Measurements from ENCODE around the gene ZNF839. TPM values are rescaled to one million over a fixed set of nuclear protein-coding genes. Genes with fewer than 3 reads are reported as not detected.

Gene ZNF839
- polyA plus RNA-seq, 1 of the 3 experiments (the other 2 are of a cell fraction), result 15.4 TPM

GRCh38 chr14:102374264-102374663 is 54.7 kb downstream of the ZNF839 start:
- Histone ChIP-seq H3K27ac (ENCODE audit: low read depth in 2 of 2, low read length in 1 of 2) (no peak overlapping the region), H3K4me3 (ENCODE audit: low read depth in 2 of 2, low read length in 1 of 2) (no peak overlapping the region), H2AFZ (ENCODE audit: low read depth) (no peak overlapping the region), H3K9ac (no peak overlapping the region), H4K20me1 (ENCODE audit: insufficient read depth) (no peaks in the 10 kb centered on the region), H3K9me3 (no peaks in the 10 kb centered on the region), H3K27me3 (ENCODE audit: insufficient read depth) (no peaks in the 10 kb centered on the region), H3K9me2 (no peaks in the 10 kb centered on the region), H3K4me1 (ENCODE audit: control insufficient read depth in 1 of 2, insufficient read depth in 2 of 2, low read depth in 1 of 2, low read length in 1 of 2) (no peaks in the 10 kb centered on the region; a peak in 1 of 4 replicates), H3K4me2 (no peak overlapping the region), H3K36me3 (replicated peaks in 1 of 2; ENCODE audit: control insufficient read depth in 1 of 2, insufficient read depth in 2 of 2, low read length in 1 of 2) (peaks cover 4 to 16% of the 10 kb centered on the region in 2 experiments), H3F3A (replicated peaks; ENCODE audit: insufficient read depth) (no peaks in the 10 kb centered on the region), H3K79me2 (ENCODE audit: insufficient read depth) (peaks cover 39% of the 10 kb centered on the region)
- WGBS (ENCODE audit: low lambda C conversion rate), result 88% methylated on average over 2 of the region's 2 CpGs
- no peak for TF ChIP-seq TEAD4 (IDR thresholded peaks at IDR 0.05; ENCODE audit: borderline replicate concordance, insufficient read depth)
- no peak for DNase-seq
- POLR2A ChIA-PET, result no interaction called here
- CTCF ChIA-PET, result interaction anchor here (0.6 kb wide), 1 partner anchor 66 kb away, joined by 3 read pairs; no protein-coding TSS in a partner anchor

- no peak overlapping the region for H2AFZ ChIP-seq (ENCODE audit: low read depth)
- H3K9me3 ChIP-seq, result no peaks in the 10 kb centered on the region
- H3K4me1 ChIP-seq (ENCODE audit: control insufficient read depth in 1 of 2, insufficient read depth in 2 of 2, low read depth in 1 of 2, low read length in 1 of 2), result no peaks in the 10 kb centered on the region; a peak in 1 of 4 replicates
- CTCF ChIA-PET, result no interaction called here
- H3K9ac ChIP-seq, result no peak overlapping the region
- WGBS (ENCODE audit: low lambda C conversion rate), result 95% methylated on average over 5 of the region's 5 CpGs
- peaks cover 30% of the 10 kb centered on the region; the same call in 1 of the 2 replicates for H3K79me2 ChIP-seq (ENCODE audit: insufficient read depth)
- no peaks in the 10 kb centered on the region for H3F3A ChIP-seq (replicated peaks; ENCODE audit: insufficient read depth)
- H3K27ac ChIP-seq (ENCODE audit: low read depth in 2 of 2, low read length in 1 of 2), result no peak overlapping the region
- no peak for DNase-seq
- H3K27me3 ChIP-seq (ENCODE audit: insufficient read depth), result no peaks in the 10 kb centered on the region
- TF ChIP-seq CHD2 (IDR thresholded peaks at IDR 0.05; ENCODE audit: low read length, partially characterized antibody) (no peak), MEF2A (IDR thresholded peaks at IDR 0.05; ENCODE audit: borderline replicate concordance, low read depth) (no peak), RFX5 (IDR thresholded peaks at IDR 0.05; ENCODE audit: low read length) (no peak), IRF3 (IDR thresholded peaks at IDR 0.05; ENCODE audit: low read depth, low read length) (no peak), EZH2phosphoT487 (IDR thresholded peaks at IDR 0.05; ENCODE audit: borderline replicate concordance, low read depth) (no peak), TAF1 (IDR thresholded peaks at IDR 0.05; ENCODE audit: borderline replicate concordance, low read depth, low read length) (no peak)
- H3K4me2 ChIP-seq, result no peak overlapping the region
- H3K4me3 ChIP-seq (ENCODE audit: low read depth in 2 of 2, low read length in 1 of 2), result no peak overlapping the region
- H3K36me3 ChIP-seq (replicated peaks in 1 of 2; ENCODE audit: control insufficient read depth in 1 of 2, insufficient read depth in 2 of 2, low read length in 1 of 2), result peaks cover 6 to 16% of the 10 kb centered on the region in 2 experiments
- H4K20me1 ChIP-seq (ENCODE audit: insufficient read depth), result no peaks in the 10 kb centered on the region
- POLR2A ChIA-PET, result no interaction called here
- H3K9me2 ChIP-seq, result no peaks in the 10 kb centered on the region
These were observed 55.6 kb downstream of the ZNF839 start for GRCh38 chr14:102375119-102375518.

- TF ChIP-seq NFIC (IDR thresholded peaks at IDR 0.05; ENCODE audit: borderline replicate concordance), result peak; percentile 26; the same call in 1 of the 2 replicates
- TF ChIP-seq GABPA (IDR thresholded peaks at IDR 0.05; ENCODE audit: low read depth), result no peak
- no peak for TF ChIP-seq MAX (IDR thresholded peaks at IDR 0.05; ENCODE audit: low read depth)
These were observed 58.1 kb downstream of the ZNF839 start for GRCh38 chr14:102377696-102378095.

More at GRCh38 chr14:102377696-102378095, 58.1 kb downstream of the ZNF839 start:
- no peak overlapping the region for H3K4me3 ChIP-seq (ENCODE audit: low read depth in 2 of 2, low read length in 1 of 2)
- DNase-seq, result no peak
- no peak overlapping the region for H3K9ac ChIP-seq
- H3F3A ChIP-seq (replicated peaks; ENCODE audit: insufficient read depth), result no peaks in the 10 kb centered on the region
- ChIA-PET CTCF (interaction anchor here (1.8 kb wide), 1 partner anchor 15 kb away, joined by 4 read pairs; no protein-coding TSS in a partner anchor), POLR2A (no interaction called here)
- peaks cover 13% of the 10 kb centered on the region; the same call in 1 of the 2 replicates for H3K79me2 ChIP-seq (ENCODE audit: insufficient read depth)
- no peak overlapping the region for H2AFZ ChIP-seq (ENCODE audit: low read depth)
- no peak overlapping the region for H3K27ac ChIP-seq (ENCODE audit: low read depth in 2 of 2, low read length in 1 of 2)
- no peaks in the 10 kb centered on the region for H4K20me1 ChIP-seq (ENCODE audit: insufficient read depth)
- H3K9me2 ChIP-seq, result no peaks in the 10 kb centered on the region
- H3K36me3 ChIP-seq (replicated peaks in 1 of 2; ENCODE audit: control insufficient read depth in 1 of 2, insufficient read depth in 2 of 2, low read length in 1 of 2), result peaks cover 9 to 16% of the 10 kb centered on the region in 2 experiments
- no peaks in the 10 kb centered on the region for H3K9me3 ChIP-seq
- H3K4me1 ChIP-seq (ENCODE audit: control insufficient read depth in 1 of 2, insufficient read depth in 2 of 2, low read depth in 1 of 2, low read length in 1 of 2), result no peaks in the 10 kb centered on the region
- H3K4me2 ChIP-seq, result no peak overlapping the region
- H3K27me3 ChIP-seq (ENCODE audit: insufficient read depth), result no peaks in the 10 kb centered on the region
